GM18870 (cell line): Measurements from ENCODE around the gene FGD4.
"Not testable (repeated sequence)": the region's sequence is repeated elsewhere in the genome, so short reads cannot be mapped to it uniquely, and the experiment has no call there.

Experiments
- ATAC-seq: cut with Tn5 transposase; IDR thresholded peaks from one replicate; pipeline ENCODE4 v1.9.1; 2021; ENCODE audit warnings: moderate library complexity; ENCODE audit not compliant: unreplicated experiment

FGD4 gene

DNA sequence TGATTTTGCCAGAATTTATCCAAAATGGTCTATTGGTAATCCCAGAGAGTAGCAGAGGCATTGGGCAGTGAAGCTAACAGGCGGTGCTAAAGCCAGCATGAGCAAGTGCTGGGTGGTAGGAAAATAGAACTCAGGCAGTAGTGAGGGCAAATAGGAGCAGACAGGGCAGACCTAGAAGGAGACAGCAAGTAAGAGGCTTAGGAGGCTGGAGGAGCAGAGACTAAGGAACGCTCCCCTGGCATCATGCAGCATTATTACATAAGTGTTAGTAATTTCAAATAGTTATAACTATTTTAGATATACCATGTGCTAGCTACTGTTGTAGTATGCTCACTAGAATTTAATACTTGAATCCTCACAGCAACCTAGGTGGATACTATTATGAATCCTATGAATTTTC lies 151.7 kb downstream of the FGD4 start:
- ATAC-seq = no peak

- ATAC-seq = peak; percentile 99
These were observed 159.5 kb downstream of the FGD4 start for GRCh38 chr12:32558903-32559302.

GRCh38 chr12:32559434-32559833 lies 160.1 kb downstream of the FGD4 start:
- no peak for ATAC-seq

GRCh38 chr12:32560520-32560919 lies 161.2 kb downstream of the FGD4 start:
- no peak for ATAC-seq

GRCh38 chr12:32561931-32562341 lies 162.6 kb downstream of the FGD4 start:
- ATAC-seq = no peak

GRCh38 chr12:32562413-32562812 lies 163.1 kb downstream of the FGD4 start:
- ATAC-seq = not testable (repeated sequence)

GRCh38 chr12:32566663-32567295 lies 167.4 kb downstream of the FGD4 start:
- ATAC-seq = no peak

DNA sequence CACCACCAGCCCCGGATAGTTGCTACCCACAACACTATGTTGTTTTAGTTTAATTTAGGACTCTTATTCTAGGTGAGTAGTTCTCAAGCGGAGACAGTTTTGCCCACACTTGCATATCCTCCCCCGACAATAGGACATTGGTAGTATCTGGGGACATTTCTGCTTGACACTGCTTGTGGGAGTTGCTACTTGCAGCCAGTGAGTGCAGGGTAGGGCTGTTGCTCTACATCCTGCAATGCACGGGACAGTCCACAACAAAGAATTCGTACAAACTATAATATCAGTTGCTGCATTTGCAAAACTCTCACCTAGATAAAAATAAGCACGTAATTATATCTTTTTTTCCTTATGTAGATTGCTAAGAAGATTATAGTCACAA lies 167.9 kb downstream of the FGD4 start:
- no peak for ATAC-seq

DNA sequence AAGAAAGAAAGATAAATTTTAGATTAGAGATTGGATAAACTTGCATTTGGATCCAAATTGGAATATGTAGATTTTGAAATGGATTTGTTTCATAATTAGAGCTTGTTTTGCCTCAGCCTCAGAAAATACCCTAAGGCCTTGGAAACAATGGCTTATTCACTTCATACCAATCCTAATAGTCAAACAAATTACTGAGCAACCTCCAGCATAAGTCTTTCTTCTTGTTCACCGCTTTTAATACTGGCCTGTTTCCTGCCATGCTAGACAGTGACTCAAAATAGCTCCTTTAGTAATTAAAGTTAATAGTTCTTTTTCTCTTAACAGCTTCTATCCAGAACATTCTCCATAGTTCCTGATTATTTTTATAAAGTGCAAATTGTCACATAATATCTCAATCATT lies 168.9 kb downstream of the FGD4 start:
- ATAC-seq = no peak

DNA sequence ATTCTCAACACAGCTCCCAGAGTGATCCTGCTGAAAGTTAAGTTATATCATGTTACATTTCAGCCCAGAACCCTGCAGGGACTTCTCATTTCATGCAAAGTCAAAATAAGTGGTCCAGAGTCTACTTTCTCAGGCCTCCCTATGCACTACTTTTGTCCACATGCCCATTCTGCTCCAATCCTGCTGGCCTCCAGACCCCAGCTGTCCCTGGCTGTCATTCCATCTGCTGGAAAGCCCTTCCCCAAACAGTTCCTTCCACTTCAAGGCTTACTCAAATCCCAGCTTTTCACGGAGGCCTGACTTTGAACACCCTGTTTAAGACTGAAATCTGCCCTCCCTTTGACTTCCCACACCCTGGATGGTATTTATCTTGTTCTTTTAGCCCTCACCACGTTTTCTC lies 169.9 kb downstream of the FGD4 start:
- no peak for ATAC-seq

DNA sequence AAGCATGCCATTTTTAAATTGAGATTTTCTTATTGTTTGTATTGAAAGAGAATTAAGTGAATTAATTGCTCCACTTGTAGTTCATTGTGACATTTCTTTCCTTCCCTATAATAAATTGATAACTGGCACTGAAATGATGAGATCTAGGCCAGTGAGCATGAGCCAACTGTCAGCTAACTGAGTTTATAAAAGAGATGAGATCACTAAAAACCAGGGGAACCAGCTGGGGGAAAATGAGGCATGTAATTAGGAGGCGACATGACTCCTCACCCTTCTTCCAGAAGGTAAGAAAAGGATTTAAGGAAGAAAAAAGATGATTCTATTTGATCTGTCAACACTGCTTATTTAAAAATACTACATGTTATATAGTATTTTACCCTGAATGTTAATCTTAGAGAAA lies 175.2 kb downstream of the FGD4 start:
- ATAC-seq = no peak

DNA sequence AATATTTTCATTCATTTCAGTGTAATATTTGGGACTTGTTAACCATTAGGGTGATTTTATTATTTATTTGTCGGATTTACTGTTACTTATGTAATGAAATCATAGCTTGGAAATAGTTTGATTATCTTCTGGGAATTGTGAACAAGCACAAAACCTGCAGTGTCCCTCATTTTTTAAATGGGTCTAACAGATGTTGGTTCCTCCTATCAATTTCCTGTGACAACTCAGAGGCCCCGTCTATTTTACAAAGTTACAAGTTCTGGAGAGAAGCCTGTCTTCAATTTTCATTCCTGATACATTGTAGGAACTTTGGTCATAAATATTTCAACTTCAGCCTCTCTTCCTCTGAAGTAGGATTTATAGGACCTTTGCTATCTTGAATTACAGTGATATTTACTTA lies 178.0 kb downstream of the FGD4 start:
- ATAC-seq = no peak

- no peak for ATAC-seq
These were observed 184.2 kb downstream of the FGD4 start for GRCh38 chr12:32583534-32583933.

- ATAC-seq = no peak
These were observed 186.3 kb downstream of the FGD4 start for GRCh38 chr12:32585680-32586079.

GRCh38 chr12:32586390-32586789 lies 187.0 kb downstream of the FGD4 start:
- no peak for ATAC-seq

DNA sequence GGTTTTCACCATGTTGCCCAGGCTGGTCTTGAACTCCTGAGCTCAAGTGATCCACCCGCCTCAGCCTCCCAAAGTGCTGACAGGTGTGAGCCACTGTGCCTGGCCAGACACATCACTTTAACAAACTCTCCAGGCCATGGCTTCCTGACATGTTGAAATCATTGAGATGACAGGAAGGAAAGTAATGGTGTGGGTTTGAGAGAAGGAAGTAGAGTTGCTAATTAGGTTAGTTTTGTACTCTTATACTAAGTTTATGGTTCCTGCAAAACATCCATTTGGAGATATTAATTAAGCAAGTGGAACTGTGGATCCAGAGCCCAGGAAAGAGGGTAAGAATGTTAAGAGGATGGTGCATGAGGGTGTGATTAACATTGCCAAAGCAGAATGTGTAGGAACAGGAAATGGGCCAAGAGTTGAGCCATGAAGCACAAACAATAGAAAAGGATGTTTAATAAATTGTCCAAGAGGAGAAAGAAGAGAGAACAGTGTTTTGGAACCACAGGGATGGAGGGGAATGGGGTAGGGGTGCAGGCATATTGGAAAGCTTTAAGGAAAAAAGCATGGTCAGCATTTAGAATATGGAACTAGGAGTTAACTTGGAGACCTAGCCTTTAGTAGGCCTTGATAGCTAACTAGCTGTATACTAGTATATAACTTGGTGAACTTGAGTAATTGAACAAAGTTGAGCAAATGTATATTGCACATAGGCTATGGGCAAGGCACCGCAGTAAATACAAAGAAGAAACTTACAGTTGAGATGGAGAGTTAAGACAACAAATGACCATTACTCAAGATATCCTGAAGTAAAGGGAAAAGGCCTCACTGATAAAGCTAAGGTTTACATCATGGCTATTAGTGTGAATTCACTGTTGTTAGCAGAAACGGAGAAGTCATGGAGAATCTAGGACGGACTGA lies 188.5 kb downstream of the FGD4 start:
- no peak for ATAC-seq

- ATAC-seq = no peak
These were observed 189.2 kb downstream of the FGD4 start for GRCh38 chr12:32588604-32589003.

GRCh38 chr12:32589165-32589865 lies 190.0 kb downstream of the FGD4 start:
- no peak for ATAC-seq

DNA sequence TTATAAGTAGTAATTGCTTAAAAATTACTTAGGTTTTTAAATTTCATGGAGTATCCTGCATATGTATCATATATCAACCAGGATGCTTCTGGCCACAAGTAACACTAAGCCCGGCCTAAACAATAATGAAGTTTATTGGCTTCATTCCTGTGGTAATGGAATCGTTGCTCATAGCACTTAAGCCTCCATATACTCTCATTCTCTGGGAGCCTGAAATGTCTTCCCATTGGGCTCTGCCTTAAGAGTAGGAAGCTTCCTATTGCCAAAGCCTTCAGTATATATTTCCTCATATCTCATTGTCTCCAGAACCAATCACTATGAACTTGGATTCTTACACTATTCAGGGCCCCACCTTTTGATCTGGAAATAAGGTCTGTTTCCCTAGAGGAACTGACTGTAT lies 195.9 kb downstream of the FGD4 start:
- no peak for ATAC-seq

DNA sequence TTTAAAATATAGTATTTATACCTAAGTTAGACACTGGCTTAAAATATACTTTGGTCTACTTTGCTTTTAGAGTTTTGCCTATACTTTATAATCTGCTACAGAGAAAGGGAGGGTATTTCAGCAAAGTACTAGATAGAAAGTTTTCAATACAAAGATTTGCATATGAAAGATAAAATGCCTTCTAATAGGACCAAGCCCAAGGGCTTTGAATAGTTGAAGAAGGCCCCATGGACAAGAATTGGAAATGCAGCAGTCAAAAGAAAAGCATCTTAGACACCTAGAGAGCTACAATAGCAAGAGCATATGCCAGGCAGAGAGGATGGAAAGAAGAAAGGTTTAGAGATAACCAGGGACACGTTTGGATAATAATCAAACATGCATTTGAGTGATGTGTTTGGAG lies 196.7 kb downstream of the FGD4 start:
- ATAC-seq = no peak

- no peak for ATAC-seq
These were observed 199.3 kb downstream of the FGD4 start for GRCh38 chr12:32598688-32599087.

- no peak for ATAC-seq
These were observed 201.3 kb downstream of the FGD4 start for GRCh38 chr12:32600681-32601080.
